HCT116 (cell line): ENCODE data around the gene ALLC. TPM values are rescaled to one million over a fixed set of nuclear protein-coding genes. Genes with fewer than 3 reads are reported as not detected.

Experiments
- ATAC-seq: fragments of 200-7000 bp; cut with Tn5 transposase; 2 replicates; pipeline ENCODE4 v1.9.1; 2020; ENCODE audit warnings: mild to moderate bottlenecking, moderate library complexity
- BruUV-seq: library from RNA; stranded (reverse); fragments of 400-500 nt; replicated peaks from 2 replicates; lab custom pipeline; 2021; lab: Mats Ljungman, UMichigan
- CTCF ChIA-PET: fragments of 300-600 bp; sonication (Branson Sonifier 250); formaldehyde crosslinking; loops from one replicate; lab custom pipeline; 2021; ENCODE audit warnings: antibody characterized with exemption; lab: Charles Lee
- POLR2A ChIA-PET: fragments of 300-600, 350-600 bp; sonication (Branson Sonifier 250); formaldehyde crosslinking; loops from one replicate; lab custom pipeline; 2021; ENCODE audit warnings: antibody characterized with exemption; lab: Charles Lee
- RAD21 ChIA-PET, 2 experiments: fragments of 300-600 bp; sonication (Branson Sonifier 250); formaldehyde crosslinking; loops; one replicate each; lab custom pipeline; 2023; ENCODE audit warnings: low total read pairs in 2 of 2; ENCODE audit not compliant: uncharacterized antibody in 2 of 2, unreplicated experiment in 2 of 2, low non-redundant PET in 1 of 2; lab: Charles Lee
- DNase-seq: peaks from one replicate; pipeline ENCODE4 v3.0.0-alpha.2; 2010; ENCODE audit warnings: low read depth, low spot score
- H2AFZ ChIP-seq: fragments of 200-600 bp; shearing (Covaris generic), sonication (generic); 2 replicates; pipeline ENCODE4 v1.6.1; 2017; ENCODE audit warnings: low read depth, mixed run types, mixed read lengths, antibody characterized with exemption, low read length; ENCODE audit not compliant: poor library complexity, severe bottlenecking
- H3K27ac ChIP-seq: 2 replicates; pipeline ENCODE4 v1.5.1; 2012; ENCODE audit warnings: low read depth, low read length
- H3K27me3 ChIP-seq: fragments of 200-600 bp; sonication (generic); 2 replicates; pipeline ENCODE4 v1.6.1; 2016; ENCODE audit warnings: mixed run types, low read length, mixed read lengths; ENCODE audit not compliant: insufficient read depth
- H3K36me3 ChIP-seq, 2 experiments: fragments of 200-500 bp in 1 of 2; fragments of 200-600 bp in 1 of 2; sonication (Bioruptor generic) in 1 of 2; sonication (generic) in 1 of 2; 2 replicates each; pipeline versions ENCODE4 v1.5.1 to v1.6.1; 2014 to 2016; ENCODE audit warnings: low read length in 2 of 2, inconsistent platforms in 1 of 2, mixed read lengths in 1 of 2, mixed run types in 1 of 2; ENCODE audit not compliant: insufficient read depth in 2 of 2, control insufficient read depth in 1 of 2
- H3K4me1 ChIP-seq, 2 experiments: fragments of 200-600 bp in 1 of 2; sonication (generic) in 1 of 2; 2 replicates each; pipeline versions ENCODE4 v1.5.1 to v1.6.1; 2012 to 2017; ENCODE audit warnings: low read length in 2 of 2, inconsistent platforms in 1 of 2, mild to moderate bottlenecking in 1 of 2, mixed read lengths in 1 of 2, mixed run types in 1 of 2, moderate library complexity in 1 of 2; ENCODE audit not compliant: insufficient read depth in 2 of 2, control insufficient read depth in 1 of 2
- H3K4me2 ChIP-seq: fragments of 200-600 bp; sonication (generic); 2 replicates; pipeline ENCODE4 v1.6.1; 2017; ENCODE audit warnings: mixed run types, low read length, mixed read lengths
- H3K4me3 ChIP-seq, 2 experiments: fragments of 200-600 bp in 1 of 2; sonication (generic) in 1 of 2; replicated peaks in 1 of 2; 2 replicates each; pipeline ENCODE4 v1.5.1; 2011 to 2016; ENCODE audit warnings: low read length in 2 of 2, control low read depth in 1 of 2, low read depth in 1 of 2, mild to moderate bottlenecking in 1 of 2, mixed read lengths in 1 of 2, mixed run types in 1 of 2
- H3K79me2 ChIP-seq: fragments of 200-600 bp; sonication (generic); 2 replicates; pipeline ENCODE4 v1.6.1; 2017; ENCODE audit warnings: mild to moderate bottlenecking, mixed run types, low read length, moderate library complexity, mixed read lengths; ENCODE audit not compliant: insufficient read depth
- H3K9ac ChIP-seq: fragments of 200-600 bp; sonication (generic); 2 replicates; pipeline ENCODE4 v1.6.1; 2016; ENCODE audit warnings: low read length, mixed read lengths
- H3K9me2 ChIP-seq: fragments of 200-600 bp; sonication (generic), shearing (Covaris generic); 2 replicates; pipeline ENCODE4 v1.6.1; 2017; ENCODE audit warnings: mixed run types, mild to moderate bottlenecking, moderate library complexity; ENCODE audit not compliant: insufficient read depth
- H3K9me3 ChIP-seq, 2 experiments: fragments of 200-500 bp in 1 of 2; fragments of 200-600 bp in 1 of 2; sonication (Bioruptor generic) in 1 of 2; sonication (generic) in 1 of 2; 2 replicates each; pipeline ENCODE4 v1.6.1; 2014 to 2017; ENCODE audit warnings: low read length in 2 of 2, mixed read lengths in 2 of 2, inconsistent platforms in 1 of 2, low read depth in 1 of 2, mild to moderate bottlenecking in 1 of 2, mixed run types in 1 of 2, moderate library complexity in 1 of 2; ENCODE audit not compliant: control insufficient read depth in 1 of 2, insufficient read depth in 1 of 2
- H4K20me1 ChIP-seq: fragments of 200-600 bp; sonication (generic), shearing (Covaris generic); 2 replicates; pipeline ENCODE4 v1.6.1; 2017; ENCODE audit warnings: mixed run types, mild to moderate bottlenecking, moderate library complexity; ENCODE audit not compliant: insufficient read depth
- CEBPB ChIP-seq: IDR thresholded peaks from 2 replicates; pipeline ENCODE4 v1.6.1; 2012; ENCODE audit warnings: low read depth
- CTCF ChIP-seq, 3 experiments: fragments of 200-600 bp in 1 of 3; sonication (generic) in 1 of 3; IDR thresholded peaks in 2 of 3; conservative IDR thresholded peaks in 1 of 3; 2 replicates each; pipeline ENCODE4 v1.5.1; 2012 to 2017; ENCODE audit warnings: low read depth in 2 of 3, low read length in 2 of 3, antibody characterized with exemption in 1 of 3, borderline replicate concordance in 1 of 3, control low read depth in 1 of 3, mild to moderate bottlenecking in 1 of 3, mixed read lengths in 1 of 3, mixed run types in 1 of 3, moderate library complexity in 1 of 3; ENCODE audit not compliant: insufficient read depth in 1 of 3
- EGR1 ChIP-seq: IDR thresholded peaks from 2 replicates; pipeline ENCODE4 v1.6.1; 2012; ENCODE audit warnings: low read depth
- FOSL1 ChIP-seq: IDR thresholded peaks from 2 replicates; pipeline ENCODE4 v1.6.1; 2012; ENCODE audit warnings: low read depth
- JUND ChIP-seq: IDR thresholded peaks from 2 replicates; pipeline ENCODE4 v1.6.1; 2012
- MAX ChIP-seq: IDR thresholded peaks from 2 replicates; pipeline ENCODE4 v1.6.1; 2012
- RAD21 ChIP-seq: IDR thresholded peaks from 2 replicates; pipeline ENCODE4 v1.6.1; 2012; ENCODE audit warnings: low read depth, mild to moderate bottlenecking
- SP1 ChIP-seq: IDR thresholded peaks from 2 replicates; pipeline ENCODE4 v1.6.1; 2012; ENCODE audit warnings: low read depth
- TCF7L2 ChIP-seq: IDR thresholded peaks from 2 replicates; pipeline ENCODE4 v1.7.0; 2011; ENCODE audit warnings: borderline replicate concordance, inconsistent platforms; ENCODE audit not compliant: insufficient read depth, insufficient read length; ENCODE audit errors: extremely low read depth
- intact Hi-C: fragments of 100-400 bp; cut with micrococcal nuclease; formaldehyde crosslinking; loops from 2 replicates; pipeline ENCODE4 v1.10.0; 2022
- total RNA-seq: library from RNA; stranded (reverse); gene quantifications from one replicate; pipeline ENCODE4 v1.2.1, GENCODE V29; 2021; ENCODE audit not compliant: unreplicated experiment

Gene ALLC
- total RNA-seq, 1 experiment from 2014 or later = not detected

- POLR2A ChIA-PET = no interaction called here
- no peak for ATAC-seq
- DNase-seq = no peak
- intact Hi-C loops = no loop called here
- Histone ChIP-seq H3K4me1 (peaks cover 0 to 6% of the 10 kb centered on the region in 2 experiments; a peak in 2 of 4 replicates), H3K4me2 (no peak overlapping the region), H3K9ac (no peak overlapping the region), H2AFZ (no peak overlapping the region), H3K9me2 (no peaks in the 10 kb centered on the region), H3K27ac (no peak overlapping the region), H3K27me3 (no peaks in the 10 kb centered on the region), H3K79me2 (no peaks in the 10 kb centered on the region), H3K9me3 (no peaks in the 10 kb centered on the region), H4K20me1 (no peaks in the 10 kb centered on the region), H3K4me3 (no peak overlapping the region), H3K36me3 (no peaks in the 10 kb centered on the region)
- no TSS peak for BruUV-seq
- RAD21 ChIA-PET = no interaction called here
- CTCF ChIA-PET = interaction anchor here (1.0 kb wide), 1 partner anchor 9 kb away, joined by 3 read pairs; no protein-coding TSS in a partner anchor
- TF ChIP-seq TCF7L2 (no peak), RAD21 (no peak), FOSL1 (no peak), EGR1 (no peak)
Observed at GRCh38 chr2:3628241-3628679, 29.7 kb upstream of the ALLC start.

- H3K4me2 ChIP-seq = 0 out of 2 replicates have a peak overlapping the region, but pooled peaks have one; percentile 27
- H2AFZ ChIP-seq = no peak overlapping the region
- no TSS peak for BruUV-seq
- no peaks in the 10 kb centered on the region for H3K36me3 ChIP-seq
- H4K20me1 ChIP-seq = no peaks in the 10 kb centered on the region
- H3K9me3 ChIP-seq = no peaks in the 10 kb centered on the region
- DNase-seq = peak; percentile 26
- peak; percentile 57 for TF ChIP-seq RAD21
- TF ChIP-seq CEBPB = no peak
- TF ChIP-seq MAX = peak; percentile 83
- no peak for TF ChIP-seq JUND
- TF ChIP-seq CTCF (IDR thresholded peaks at IDR 0.05 in 2 of 3, conservative IDR thresholded peaks at IDR 0.05 in 1 of 3; ENCODE audit: borderline replicate concordance in 1 of 3, insufficient read depth in 1 of 3, low read depth in 2 of 3, low read length in 2 of 3) = peak; percentile 17 to 50 (median 37); a peak in 4 of 6 replicates
- TF ChIP-seq SP1 = no peak
- TF ChIP-seq, all 23 proteins: peak for 3
- H3K79me2 ChIP-seq = no peaks in the 10 kb centered on the region
- H3K9ac ChIP-seq = no peak overlapping the region
- no peaks in the 10 kb centered on the region for H3K9me2 ChIP-seq
- ChIA-PET POLR2A (no interaction called here), RAD21 (interaction anchor here in 1 of 2 experiments (0.6 kb wide), 1 partner anchor 55 kb away, joined by 4 read pairs; no protein-coding TSS in a partner anchor), CTCF (interaction anchor here (1.0 kb wide), 1 partner anchor 9 kb away, joined by 3 read pairs; no protein-coding TSS in a partner anchor)
- intact Hi-C loops = no loop called here
- H3K27me3 ChIP-seq = no peaks in the 10 kb centered on the region
- no peak overlapping the region for H3K27ac ChIP-seq
- peak; percentile 90 for ATAC-seq
- no peak overlapping the region for H3K4me3 ChIP-seq
- H3K4me1 ChIP-seq = peaks cover 0 to 6% of the 10 kb centered on the region in 2 experiments; a peak in 2 of 4 replicates
Observed at GRCh38 chr2:3628800-3629199, 29.2 kb upstream of the ALLC start.
